Medulla oblongata (tissue), 1 donor: ENCODE measurements around the gene HERPUD1.
"Not testable (repeated sequence)": the region's sequence is repeated elsewhere in the genome, so short reads cannot be mapped to it uniquely, and the experiment has no call there.

Source experiments
- DNase-seq: peaks from one replicate; pipeline ENCODE4 v3.0.0-alpha.2; 2015; ENCODE audit errors: extremely low spot score

The HERPUD1 gene

GRCh38 chr16:56934599-56935145, 2.7 kb downstream of the HERPUD1 start:
- DNase-seq = not testable (repeated sequence)

GRCh38 chr16:56935201-56935600, 3.3 kb downstream of the HERPUD1 start:
- DNase-seq = no peak

- no peak for DNase-seq
These were observed 4.5 kb downstream of the HERPUD1 start for GRCh38 chr16:56936491-56936890.

- DNase-seq = peak; percentile 73
These were observed 5.0 kb downstream of the HERPUD1 start for GRCh38 chr16:56936950-56937349.

- DNase-seq = no peak
These were observed 6.9 kb downstream of the HERPUD1 start for GRCh38 chr16:56938664-56939513.

- no peak for DNase-seq
These were observed 7.9 kb downstream of the HERPUD1 start for GRCh38 chr16:56939801-56940200.

- DNase-seq = no peak
These were observed 9.2 kb downstream of the HERPUD1 start for GRCh38 chr16:56941092-56941491.

GRCh38 chr16:56941856-56942331, 10.0 kb downstream of the HERPUD1 start:
- DNase-seq = no peak

GRCh38 chr16:56943761-56944375, 11.9 kb downstream of the HERPUD1 start:
- no peak for DNase-seq

- DNase-seq = no peak
These were observed 13.3 kb downstream of the HERPUD1 start for GRCh38 chr16:56944954-56945839.

- DNase-seq = no peak
These were observed 14.0 kb downstream of the HERPUD1 start for GRCh38 chr16:56945847-56946527.

GRCh38 chr16:56946767-56947603, 15.0 kb downstream of the HERPUD1 start:
- DNase-seq = no peak

GRCh38 chr16:56947604-56947995, 15.7 kb downstream of the HERPUD1 start:
- no peak for DNase-seq

GRCh38 chr16:56948234-56948633, 16.3 kb downstream of the HERPUD1 start:
- DNase-seq = no peak

GRCh38 chr16:56950051-56950450, 18.1 kb downstream of the HERPUD1 start:
- DNase-seq = no peak

- no peak for DNase-seq
These were observed 18.5 kb downstream of the HERPUD1 start for GRCh38 chr16:56950455-56950854.

GRCh38 chr16:56950881-56951771, 19.2 kb downstream of the HERPUD1 start:
- peak; percentile 81 for DNase-seq

- no peak for DNase-seq
These were observed 21.1 kb downstream of the HERPUD1 start for GRCh38 chr16:56953006-56953405.

- no peak for DNase-seq
These were observed 24.1 kb downstream of the HERPUD1 start for GRCh38 chr16:56956076-56956475.
